ENCODE results near the gene PPP6R2.

DNA sequence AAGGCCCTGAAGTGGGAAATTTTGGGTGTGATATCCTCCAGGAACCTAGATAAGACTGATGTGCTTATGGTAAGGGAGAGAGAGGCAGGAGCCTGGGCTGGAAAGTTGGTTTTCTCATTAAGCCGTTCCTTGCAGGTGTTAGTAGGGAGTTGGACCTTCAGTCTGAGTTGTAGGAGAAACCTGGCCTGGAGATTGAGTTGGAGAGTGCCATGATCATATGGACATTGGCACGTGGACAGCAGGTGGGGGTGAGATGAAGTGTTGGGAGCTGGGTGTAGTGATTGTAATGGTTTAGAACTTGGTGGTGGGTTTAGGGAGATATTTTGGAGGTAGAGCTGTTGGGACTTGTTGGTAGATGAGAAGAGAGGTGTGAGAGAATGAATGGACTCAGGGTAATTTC, 4.9 kb downstream of the PPP6R2 start:
- TF ChIP-seq, protein P1, sequence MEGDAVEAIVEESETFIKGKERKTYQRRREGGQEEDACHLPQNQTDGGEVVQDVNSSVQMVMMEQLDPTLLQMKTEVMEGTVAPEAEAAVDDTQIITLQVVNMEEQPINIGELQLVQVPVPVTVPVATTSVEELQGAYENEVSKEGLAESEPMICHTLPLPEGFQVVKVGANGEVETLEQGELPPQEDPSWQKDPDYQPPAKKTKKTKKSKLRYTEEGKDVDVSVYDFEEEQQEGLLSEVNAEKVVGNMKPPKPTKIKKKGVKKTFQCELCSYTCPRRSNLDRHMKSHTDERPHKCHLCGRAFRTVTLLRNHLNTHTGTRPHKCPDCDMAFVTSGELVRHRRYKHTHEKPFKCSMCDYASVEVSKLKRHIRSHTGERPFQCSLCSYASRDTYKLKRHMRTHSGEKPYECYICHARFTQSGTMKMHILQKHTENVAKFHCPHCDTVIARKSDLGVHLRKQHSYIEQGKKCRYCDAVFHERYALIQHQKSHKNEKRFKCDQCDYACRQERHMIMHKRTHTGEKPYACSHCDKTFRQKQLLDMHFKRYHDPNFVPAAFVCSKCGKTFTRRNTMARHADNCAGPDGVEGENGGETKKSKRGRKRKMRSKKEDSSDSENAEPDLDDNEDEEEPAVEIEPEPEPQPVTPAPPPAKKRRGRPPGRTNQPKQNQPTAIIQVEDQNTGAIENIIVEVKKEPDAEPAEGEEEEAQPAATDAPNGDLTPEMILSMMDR (IDR thresholded peaks at IDR 0.05), result no peak
- TF ChIP-seq POLR2A (IDR thresholded peaks at IDR 0.05), result no peak
